Stimulated activated CD4-positive, alpha-beta T cell treated with anti-CD3 and anti-CD28 coated beads, TNF-alpha, amount 100 ng/mL, for 1 hour (primary cell): ENCODE data around the gene DYRK2.

Experiments
- DNase-seq, 3 donors: peaks; one replicate each; pipeline ENCODE4 v3.0.0-alpha.2; 2020; ENCODE audit warnings: low read depth in 3 of 3, low spot score in 1 of 3

DYRK2 gene

DNA sequence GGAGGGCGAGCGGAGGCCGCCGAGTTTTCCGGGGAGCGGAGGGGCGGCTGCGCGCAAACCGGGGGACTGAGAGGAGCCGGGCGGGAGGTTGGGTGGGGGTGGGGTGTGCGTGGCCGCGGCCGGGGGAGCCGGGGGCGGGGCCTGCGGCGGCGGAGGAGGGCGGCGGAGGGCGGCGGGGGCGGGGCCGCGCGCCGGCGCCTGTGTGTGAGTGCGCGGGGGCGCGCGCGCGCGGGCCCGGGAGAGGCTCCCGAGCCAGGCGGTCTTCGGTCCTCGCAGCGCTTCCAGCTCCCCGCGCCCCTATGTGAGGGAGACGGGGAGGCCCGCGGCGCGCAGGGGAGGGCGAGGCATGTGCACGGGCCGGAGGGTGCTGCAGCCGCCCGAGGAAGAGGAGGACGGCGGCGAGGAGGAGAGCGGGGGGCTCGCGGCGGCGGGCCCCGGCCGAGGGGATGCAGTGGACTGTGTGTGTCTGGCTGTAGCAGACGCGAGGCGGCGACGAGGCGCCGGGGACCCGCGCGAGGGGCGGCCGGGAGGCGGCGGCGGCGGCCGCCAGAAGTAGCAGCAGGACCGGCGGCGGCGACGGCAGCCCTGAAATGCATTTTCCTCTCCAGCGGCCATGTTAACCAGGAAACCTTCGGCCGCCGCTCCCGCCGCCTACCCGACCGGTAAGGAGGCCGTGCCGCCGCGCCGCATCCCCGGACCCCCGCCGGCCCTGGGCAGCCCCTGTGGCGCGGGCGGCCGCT is at the start of gene DYRK2:
DYRK2 (plus strand) TSS at position 225 of the 740 bp plus-strand sequence; CDS start at position 614, 389 bp downstream.
- peak; percentile 37 to 63 (median 63) for DNase-seq

- no peak for DNase-seq
Observed at GRCh38 chr12:67599691-67600090, 48.9 kb upstream of the DYRK2 start.

- DNase-seq: no peak
Observed at GRCh38 chr12:67601126-67601525, 47.4 kb upstream of the DYRK2 start.

DNA sequence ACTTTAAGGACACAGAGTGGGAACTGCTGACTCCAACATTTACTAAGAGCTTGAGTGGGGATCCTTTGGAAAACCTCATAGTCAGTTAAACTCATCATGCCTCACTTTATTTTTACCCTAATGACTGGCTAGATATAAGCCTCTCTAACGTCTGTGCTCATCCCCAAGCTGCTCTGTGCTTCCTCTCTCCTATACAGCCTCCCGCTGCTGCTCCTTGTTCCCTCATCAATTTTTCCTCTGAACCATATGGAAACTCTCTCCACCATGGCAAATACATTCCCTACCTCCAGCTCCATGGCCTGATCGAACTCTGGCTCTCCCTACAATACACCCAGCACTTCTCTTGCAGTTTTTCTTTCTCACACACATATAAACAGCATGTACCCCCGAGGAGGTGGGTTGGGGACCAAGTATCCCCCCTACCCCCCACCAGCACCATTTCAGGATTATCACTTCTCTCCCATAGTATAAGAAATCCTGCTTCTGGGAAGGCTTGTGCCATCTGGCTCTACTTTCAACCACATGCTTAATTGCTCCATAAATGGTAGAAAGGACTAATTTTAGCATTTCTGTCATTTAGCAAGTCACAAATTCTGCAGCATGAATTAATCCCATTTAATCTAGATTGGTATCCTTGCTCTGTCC is 39.2 kb upstream of the DYRK2 start:
- DNase-seq: no peak

DNA sequence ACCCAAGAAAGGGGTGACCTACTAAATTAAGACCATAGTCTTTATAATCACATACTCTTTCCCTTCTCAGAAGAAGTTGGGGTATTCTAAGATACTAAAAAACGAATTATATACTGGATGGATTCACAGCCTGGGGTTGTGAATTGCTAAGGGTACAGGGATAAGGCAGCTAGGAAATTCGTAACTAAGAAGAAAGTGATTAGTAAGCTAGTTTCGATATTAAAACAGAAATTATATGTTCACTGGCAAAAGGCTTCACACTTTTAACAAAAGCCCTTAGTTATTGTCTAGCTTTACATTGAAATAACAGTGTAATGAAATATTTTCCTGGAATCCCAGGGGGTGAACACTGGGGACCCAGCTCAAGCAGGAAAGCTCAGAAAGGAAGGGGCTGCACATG is 35.5 kb upstream of the DYRK2 start:
- DNase-seq: no peak

DNA sequence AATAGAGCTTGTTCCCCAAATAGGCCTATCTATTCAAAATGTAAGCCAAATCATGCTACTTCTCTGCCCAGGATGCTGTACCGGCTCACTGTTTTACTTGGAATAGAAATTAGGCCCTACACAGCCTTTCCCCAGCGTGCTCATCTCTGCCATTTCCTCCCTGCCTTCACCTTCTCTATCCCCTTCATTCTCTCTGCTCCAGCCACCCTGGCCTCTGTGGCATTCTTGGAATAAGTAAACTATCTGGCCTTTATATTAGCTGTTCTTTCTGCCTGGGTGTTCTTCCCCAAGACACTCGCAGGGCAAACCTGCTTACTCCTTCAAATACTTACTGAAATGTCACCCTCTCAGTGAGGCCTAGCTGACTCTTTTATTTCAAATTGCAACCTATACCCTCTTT is 30.9 kb upstream of the DYRK2 start:
- no peak for DNase-seq

DNA sequence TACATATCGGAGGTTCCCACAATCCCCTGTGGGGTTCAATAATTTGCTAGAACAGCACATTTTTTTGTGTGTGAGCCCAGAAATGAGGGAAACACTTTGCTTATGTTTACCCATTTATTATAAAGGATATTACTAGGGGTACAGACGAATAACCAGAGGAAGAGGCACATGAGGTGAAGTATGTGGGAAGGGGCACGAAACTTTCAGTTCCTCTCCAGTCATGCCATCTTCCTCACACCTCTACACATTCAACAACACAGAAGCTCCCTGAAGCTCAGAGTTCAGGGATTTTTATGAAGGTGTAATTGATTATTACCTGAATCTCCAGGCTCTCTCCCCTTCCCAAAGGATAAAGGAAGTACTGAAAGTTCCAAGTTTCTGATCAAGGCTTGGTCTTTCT is 30.2 kb upstream of the DYRK2 start:
- DNase-seq: no peak

GRCh38 chr12:67621112-67621511 is 27.4 kb upstream of the DYRK2 start:
- DNase-seq: no peak

GRCh38 chr12:67621926-67622325 is 26.6 kb upstream of the DYRK2 start:
- no peak for DNase-seq

DNA sequence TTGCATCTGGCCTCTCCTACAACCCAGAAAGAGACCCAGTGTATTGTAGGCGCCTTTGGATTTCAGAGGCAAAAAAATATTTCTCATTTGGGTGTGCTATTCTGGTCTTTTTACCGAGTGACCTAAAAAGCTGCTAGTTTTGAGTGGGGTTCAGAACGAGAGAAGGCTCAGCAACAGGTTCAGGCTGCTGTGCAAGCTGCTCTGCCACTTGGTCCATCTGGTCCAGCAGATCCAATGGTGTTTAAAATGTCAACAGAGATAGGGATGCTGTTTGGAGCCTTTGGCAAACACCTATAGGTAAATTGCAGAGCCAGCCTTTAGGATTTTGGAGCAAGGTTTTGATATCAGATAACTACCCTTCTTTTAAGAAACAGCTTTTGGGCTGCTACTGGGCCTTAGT is 25.3 kb upstream of the DYRK2 start:
- DNase-seq: no peak

- DNase-seq: no peak
Observed at GRCh38 chr12:67624355-67624754, 24.2 kb upstream of the DYRK2 start.

DNA sequence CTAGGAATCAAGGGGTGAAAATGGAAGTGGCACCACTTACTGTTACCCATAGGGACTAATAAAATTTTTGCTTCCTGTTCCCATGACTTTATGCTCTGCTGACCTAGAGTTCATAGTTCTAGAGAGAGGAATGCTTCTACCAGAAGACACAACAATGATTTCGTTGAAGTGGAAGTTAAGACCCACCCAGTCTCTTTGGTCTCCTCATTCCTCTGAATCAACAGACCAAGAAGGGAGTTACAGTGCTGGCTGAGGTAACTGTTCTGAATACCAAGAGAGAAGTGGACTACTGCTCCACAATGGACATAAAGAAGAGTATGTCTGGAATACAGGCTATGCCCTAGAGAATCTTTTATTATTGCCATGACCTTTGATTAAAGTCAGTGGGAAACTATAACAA is 23.5 kb upstream of the DYRK2 start:
- no peak for DNase-seq

- no peak for DNase-seq
Observed at GRCh38 chr12:67626156-67626555, 22.4 kb upstream of the DYRK2 start.

DNA sequence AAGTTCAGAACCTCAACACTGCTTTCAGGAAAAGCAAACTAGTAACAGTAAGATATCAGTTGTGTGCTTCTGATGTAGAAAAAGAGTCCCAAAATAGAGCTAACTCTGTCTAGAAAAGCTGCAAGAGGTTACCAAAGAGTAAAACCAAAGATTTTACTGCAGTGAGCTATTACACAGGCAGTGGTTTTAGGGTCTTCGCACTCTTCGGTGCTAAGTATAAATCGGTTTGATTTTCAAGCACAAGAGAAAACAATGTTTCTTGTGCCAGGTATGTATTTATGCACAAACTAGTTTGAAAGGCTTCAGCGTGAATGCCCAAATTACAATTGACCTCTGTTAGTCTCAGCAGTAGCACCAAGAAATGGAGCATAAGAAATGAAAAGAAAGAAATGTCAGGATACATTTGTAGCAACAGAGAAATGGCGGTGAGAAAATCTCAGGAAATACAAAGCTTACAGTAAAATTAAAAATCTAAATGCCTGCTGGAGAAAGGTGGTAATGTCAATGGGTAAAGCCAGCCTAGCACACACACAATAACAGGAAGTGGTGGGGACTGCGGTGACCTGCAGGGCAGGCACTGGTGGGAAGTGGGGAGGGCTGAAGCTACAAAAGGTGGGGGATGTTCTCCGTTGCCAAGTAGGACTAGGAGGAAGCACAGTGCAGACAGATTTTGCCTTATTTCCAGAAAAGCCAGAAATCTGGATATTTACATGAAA is 18.0 kb upstream of the DYRK2 start:
- DNase-seq: peak; percentile 22 to 64 (median 63)

DNA sequence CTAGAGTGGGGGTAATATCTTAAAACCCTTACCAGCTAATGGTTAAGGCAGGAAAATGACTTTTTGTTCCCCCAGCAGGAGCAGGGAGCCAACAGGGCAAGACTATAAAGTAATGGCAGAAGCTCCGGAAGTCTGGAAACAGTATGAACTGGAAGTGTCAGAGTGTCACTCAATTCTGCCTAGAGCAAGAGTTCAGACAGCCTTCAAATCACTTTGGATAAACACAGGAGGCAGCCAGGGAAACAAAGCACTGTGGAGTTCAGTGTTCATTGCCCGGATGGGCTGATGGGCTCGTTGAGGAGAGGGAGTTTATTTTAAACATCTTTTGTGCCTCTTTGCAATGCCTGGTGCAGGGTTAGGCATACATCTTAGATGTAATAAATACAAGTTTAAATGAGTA is 16.5 kb upstream of the DYRK2 start:
- DNase-seq: no peak

- DNase-seq: no peak
Observed at GRCh38 chr12:67633024-67633610, 15.4 kb upstream of the DYRK2 start.

DNA sequence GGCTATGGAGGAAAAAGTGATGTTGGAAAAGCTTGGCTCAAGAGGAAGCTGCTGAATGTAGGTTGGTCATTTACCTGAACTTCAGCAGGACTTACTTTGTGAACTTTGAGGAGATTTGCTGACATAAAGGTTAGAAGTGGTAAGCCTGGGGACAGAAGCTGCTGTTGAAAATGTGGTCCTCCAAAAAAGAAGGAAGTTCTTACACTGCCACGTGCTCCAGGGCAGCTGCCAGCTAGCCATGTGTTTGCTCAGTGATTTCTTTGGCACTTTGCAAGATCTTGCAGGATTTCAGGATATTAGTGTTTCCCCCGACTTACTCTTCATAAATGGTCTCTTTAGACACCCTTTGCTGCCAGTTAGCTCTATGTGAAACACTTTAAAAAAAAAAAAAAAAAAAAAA is 14.8 kb upstream of the DYRK2 start:
- DNase-seq: no peak

DNA sequence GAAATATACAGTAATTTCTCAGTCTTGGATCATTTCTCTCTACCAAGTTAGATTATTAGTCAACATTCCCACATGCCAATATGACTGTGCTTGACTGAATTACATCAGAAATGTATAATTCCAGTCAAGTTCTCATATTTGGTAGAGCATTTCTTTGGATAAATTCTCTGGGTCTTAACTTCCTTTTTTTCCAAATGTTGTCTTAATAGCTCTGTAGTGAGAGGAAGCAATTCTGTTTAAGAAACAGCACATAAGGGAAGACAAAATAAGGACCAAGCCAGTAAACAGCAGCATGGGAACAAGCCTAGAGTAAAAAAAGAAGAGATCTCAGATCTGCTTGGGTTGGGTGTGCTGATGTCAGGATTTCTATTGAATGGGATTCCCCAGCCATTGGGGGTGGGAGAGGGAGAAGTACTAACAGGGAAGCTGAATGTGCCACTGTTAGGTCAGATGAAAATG is 14.2 kb upstream of the DYRK2 start:
- DNase-seq: no peak

DNA sequence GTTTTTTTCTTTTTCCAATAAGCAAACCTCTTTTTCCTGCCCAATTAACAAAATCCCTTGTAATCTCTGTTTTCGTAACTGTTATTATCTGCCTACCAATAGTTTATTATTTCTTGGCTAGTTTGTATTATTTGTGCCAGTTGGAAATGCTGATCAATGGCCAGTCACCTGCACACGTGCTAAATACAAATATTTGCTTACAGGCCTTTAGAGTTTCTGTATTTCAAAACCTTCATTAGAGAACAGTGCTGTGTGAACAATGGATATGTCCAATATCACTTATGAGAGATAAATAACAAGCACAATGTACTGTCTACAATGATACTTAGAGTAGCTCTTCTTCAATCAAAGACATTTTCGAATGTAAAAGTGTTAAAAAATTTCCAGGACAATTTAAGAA is 10.8 kb upstream of the DYRK2 start:
- DNase-seq: no peak

- DNase-seq: no peak
Observed at GRCh38 chr12:67638694-67639093, 9.9 kb upstream of the DYRK2 start.

- DNase-seq: no peak
Observed at GRCh38 chr12:67640863-67641262, 7.7 kb upstream of the DYRK2 start.

DNA sequence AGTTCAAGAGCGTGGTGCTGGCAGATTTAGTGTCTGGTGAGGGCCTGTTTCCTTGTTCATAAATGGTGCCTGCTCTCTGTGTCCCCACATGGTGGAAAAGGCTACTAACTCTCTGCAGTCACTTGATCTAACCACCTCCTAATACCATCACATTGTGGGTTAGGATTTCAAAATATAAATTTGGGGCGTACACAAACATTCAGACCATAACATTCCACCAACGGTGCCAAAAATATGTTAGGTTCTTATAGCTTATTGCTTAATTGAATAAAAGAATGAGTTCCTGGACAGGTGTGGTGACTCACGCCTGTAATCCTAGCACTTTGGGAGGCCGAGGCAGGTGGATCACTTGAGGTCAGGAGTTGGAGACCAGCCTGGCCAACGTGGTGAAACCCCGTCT is 3.4 kb upstream of the DYRK2 start:
- no peak for DNase-seq
